Ishikawa (cell line): ENCODE measurements around the gene RFX2.

Source experiments
- CREB1 ChIP-seq: IDR thresholded peaks from 2 replicates; pipeline ENCODE4 v1.6.1; 2012; ENCODE audit warnings: low read depth
- TAF1 ChIP-seq: IDR thresholded peaks from 2 replicates; pipeline ENCODE4 v1.6.1; 2012; ENCODE audit warnings: low read depth, mild to moderate bottlenecking
- TF ChIP-seq, protein P1 (sequence below): IDR thresholded peaks from 2 replicates; pipeline ENCODE4 v1.6.1; 2012; ENCODE audit warnings: low read depth, mild to moderate bottlenecking

DNA sequence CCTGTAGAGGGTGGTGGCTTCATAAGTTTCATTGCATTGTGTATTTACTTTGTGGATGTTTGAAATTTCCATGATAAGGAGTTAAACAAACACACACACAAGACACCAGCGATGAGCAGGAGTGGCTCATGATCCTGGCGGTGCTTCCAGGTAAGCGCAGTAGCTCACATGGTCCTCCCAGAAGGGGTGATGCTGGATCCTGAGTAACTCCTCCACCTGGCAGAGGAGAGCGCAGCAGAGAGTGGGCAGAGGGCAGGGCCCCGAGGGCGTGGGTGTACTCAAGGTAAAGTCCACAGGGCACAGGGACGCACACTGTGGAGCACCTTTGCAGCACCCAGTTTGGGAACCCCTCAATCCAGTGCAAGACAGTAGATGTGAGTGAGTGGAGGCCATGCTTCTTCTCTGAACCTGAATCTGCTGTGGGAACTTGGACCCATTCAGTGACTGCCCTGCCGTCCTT is 54.0 kb downstream of the RFX2 start:
- TF ChIP-seq, protein P1, sequence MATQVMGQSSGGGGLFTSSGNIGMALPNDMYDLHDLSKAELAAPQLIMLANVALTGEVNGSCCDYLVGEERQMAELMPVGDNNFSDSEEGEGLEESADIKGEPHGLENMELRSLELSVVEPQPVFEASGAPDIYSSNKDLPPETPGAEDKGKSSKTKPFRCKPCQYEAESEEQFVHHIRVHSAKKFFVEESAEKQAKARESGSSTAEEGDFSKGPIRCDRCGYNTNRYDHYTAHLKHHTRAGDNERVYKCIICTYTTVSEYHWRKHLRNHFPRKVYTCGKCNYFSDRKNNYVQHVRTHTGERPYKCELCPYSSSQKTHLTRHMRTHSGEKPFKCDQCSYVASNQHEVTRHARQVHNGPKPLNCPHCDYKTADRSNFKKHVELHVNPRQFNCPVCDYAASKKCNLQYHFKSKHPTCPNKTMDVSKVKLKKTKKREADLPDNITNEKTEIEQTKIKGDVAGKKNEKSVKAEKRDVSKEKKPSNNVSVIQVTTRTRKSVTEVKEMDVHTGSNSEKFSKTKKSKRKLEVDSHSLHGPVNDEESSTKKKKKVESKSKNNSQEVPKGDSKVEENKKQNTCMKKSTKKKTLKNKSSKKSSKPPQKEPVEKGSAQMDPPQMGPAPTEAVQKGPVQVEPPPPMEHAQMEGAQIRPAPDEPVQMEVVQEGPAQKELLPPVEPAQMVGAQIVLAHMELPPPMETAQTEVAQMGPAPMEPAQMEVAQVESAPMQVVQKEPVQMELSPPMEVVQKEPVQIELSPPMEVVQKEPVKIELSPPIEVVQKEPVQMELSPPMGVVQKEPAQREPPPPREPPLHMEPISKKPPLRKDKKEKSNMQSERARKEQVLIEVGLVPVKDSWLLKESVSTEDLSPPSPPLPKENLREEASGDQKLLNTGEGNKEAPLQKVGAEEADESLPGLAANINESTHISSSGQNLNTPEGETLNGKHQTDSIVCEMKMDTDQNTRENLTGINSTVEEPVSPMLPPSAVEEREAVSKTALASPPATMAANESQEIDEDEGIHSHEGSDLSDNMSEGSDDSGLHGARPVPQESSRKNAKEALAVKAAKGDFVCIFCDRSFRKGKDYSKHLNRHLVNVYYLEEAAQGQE: no peak
- TF ChIP-seq TAF1 (no peak), CREB1 (no peak)
